Activated CD8-positive, alpha-beta T cell treated with anti-CD3 and anti-CD28 coated beads, Interleukin-2, amount 10 ng/mL, durations not matched to agents 7 days and 5 days (primary cell): Measurements from ENCODE around the gene IKZF5. TPM values are rescaled to one million over a fixed set of nuclear protein-coding genes. Genes with fewer than 3 reads are reported as not detected.

Experiments
- ATAC-seq: fragments of 150-1000 bp; cut with Tn5 transposase; one replicate; pipeline ENCODE4 v1.10.0; 2021; ENCODE audit warnings: moderate library complexity
- CTCF ChIA-PET: fragments of 350-600 bp; sonication (Branson Sonifier 250); formaldehyde crosslinking; loops from one replicate; lab custom pipeline; 2021; ENCODE audit warnings: antibody characterized with exemption; lab: Charles Lee
- POLR2A ChIA-PET: fragments of 350-600 bp; sonication (Branson Sonifier 250); formaldehyde crosslinking; loops from one replicate; lab custom pipeline; 2021; ENCODE audit warnings: antibody characterized with exemption; lab: Charles Lee
- DNase-seq: peaks from one replicate; pipeline ENCODE4 v3.0.0-alpha.2; 2020
- H3K27ac Mint-ChIP-seq: one replicate; pipeline ENCODE4 v1.8.0; 2021; ENCODE audit warnings: mild to moderate bottlenecking, mixed read lengths
- H3K27me3 Mint-ChIP-seq: one replicate; pipeline ENCODE4 v1.8.0; 2021; ENCODE audit warnings: low read depth, mixed read lengths
- H3K36me3 Mint-ChIP-seq: one replicate; pipeline ENCODE4 v1.8.0; 2021; ENCODE audit warnings: low read depth, mixed read lengths
- H3K4me1 Mint-ChIP-seq: one replicate; pipeline ENCODE4 v1.8.0; 2021; ENCODE audit warnings: low read depth, mixed read lengths
- H3K4me3 Mint-ChIP-seq: one replicate; pipeline ENCODE4 v1.8.0; 2021; ENCODE audit warnings: mild to moderate bottlenecking, mixed read lengths
- H3K9me3 Mint-ChIP-seq: one replicate; pipeline ENCODE4 v1.8.0; 2022; ENCODE audit warnings: mixed read lengths; ENCODE audit not compliant: insufficient read depth
- total RNA-seq, 2 experiments: library from RNA; stranded (reverse); gene quantifications; one replicate each; pipeline ENCODE4 v1.2.3, GENCODE V29; 2021

IKZF5 gene
- total RNA-seq, 2 experiments from 2014 or later: 12.1 to 12.5 TPM

- peaks cover 11% of the 10 kb centered on the region for H3K4me1 Mint-ChIP-seq
- H3K27ac Mint-ChIP-seq: no peak overlapping the region
- POLR2A ChIA-PET: no interaction called here
- ATAC-seq (no peak), DNase-seq (no peak)
- H3K4me3 Mint-ChIP-seq: no peak overlapping the region
- peaks cover 4% of the 10 kb centered on the region for H3K9me3 Mint-ChIP-seq
- H3K36me3 Mint-ChIP-seq: peaks cover 4% of the 10 kb centered on the region
- CTCF ChIA-PET: no interaction called here
- no peaks in the 10 kb centered on the region for H3K27me3 Mint-ChIP-seq
Measured at GRCh38 chr10:123014772-123015171, 6.2 kb upstream of the IKZF5 start.

GRCh38 chr10:123013456-123014419, 5.1 kb upstream of the IKZF5 start:
- H3K27ac Mint-ChIP-seq: no peak overlapping the region
- peaks cover 4% of the 10 kb centered on the region for H3K9me3 Mint-ChIP-seq
- no peaks in the 10 kb centered on the region for H3K27me3 Mint-ChIP-seq
- POLR2A ChIA-PET: no interaction called here
- peaks cover 4% of the 10 kb centered on the region for H3K36me3 Mint-ChIP-seq
- CTCF ChIA-PET: no interaction called here
- peaks cover 14% of the 10 kb centered on the region for H3K4me1 Mint-ChIP-seq
- H3K4me3 Mint-ChIP-seq: no peak overlapping the region
- no peak for ATAC-seq
- DNase-seq: no peak

- no peaks in the 10 kb centered on the region for H3K9me3 Mint-ChIP-seq
- DNase-seq (no peak), ATAC-seq (no peak)
- peaks cover 21% of the 10 kb centered on the region for H3K4me1 Mint-ChIP-seq
- H3K4me3 Mint-ChIP-seq: no peak overlapping the region
- no peak overlapping the region for H3K27ac Mint-ChIP-seq
- ChIA-PET POLR2A (no interaction called here), CTCF (interaction anchor here (1.5 to 2.2 kb wide), 2 partner anchors 10 to 32 kb away, joined by 7 to 20 read pairs; no protein-coding TSS in a partner anchor)
- peaks cover 7% of the 10 kb centered on the region for H3K36me3 Mint-ChIP-seq
- no peaks in the 10 kb centered on the region for H3K27me3 Mint-ChIP-seq
Measured at GRCh38 chr10:123011987-123012386, 3.4 kb upstream of the IKZF5 start.

- no peaks in the 10 kb centered on the region for H3K27me3 Mint-ChIP-seq
- CTCF ChIA-PET: interaction anchor here (1.6 to 5.5 kb wide), 3 partner anchors 13 to 29 kb away, joined by 4 to 39 read pairs (median 20); partner anchors contain the start of gene PSTK
Measured at GRCh38 chr10:123009105-123009820, 668 bp upstream of the IKZF5 start.

GRCh38 chr10:123007558-123008354, 839 bp downstream of the IKZF5 start:
- H3K4me1 Mint-ChIP-seq: peaks cover 32% of the 10 kb centered on the region
- H3K27ac Mint-ChIP-seq: peak overlapping the region; percentile 97
- DNase-seq: peak; percentile 74
- peak; percentile 42 for ATAC-seq
- H3K4me3 Mint-ChIP-seq: peak overlapping the region; percentile 97
- ChIA-PET POLR2A (interaction anchor here (0.6 to 4.9 kb wide), 9 partner anchors 11 to 152 kb away, joined by 3 to 32 read pairs (median 5); partner anchors contain the start of genes C10orf88, FAM24B and PSTK), CTCF (interaction anchor here (0.7 to 5.5 kb wide), 8 partner anchors 9 to 994 kb away, joined by 3 to 39 read pairs (median 4); partner anchors contain the start of genes BUB3, C10orf88 and PSTK)
- H3K9me3 Mint-ChIP-seq: no peaks in the 10 kb centered on the region
- H3K27me3 Mint-ChIP-seq: no peaks in the 10 kb centered on the region
- peaks cover 12% of the 10 kb centered on the region for H3K36me3 Mint-ChIP-seq

More at GRCh38 chr10:123009105-123009820, 668 bp upstream of the IKZF5 start:
- DNase-seq (peak; percentile 30), ATAC-seq (no peak)
- H3K36me3 Mint-ChIP-seq: peaks cover 12% of the 10 kb centered on the region
- H3K4me3 Mint-ChIP-seq: peak overlapping the region; percentile 97
- H3K4me1 Mint-ChIP-seq: peaks cover 32% of the 10 kb centered on the region
- no peaks in the 10 kb centered on the region for H3K9me3 Mint-ChIP-seq
- H3K27ac Mint-ChIP-seq: peak overlapping the region; percentile 97
- POLR2A ChIA-PET: interaction anchor here (1.6 to 4.9 kb wide), 4 partner anchors 12 to 145 kb away, joined by 8 to 32 read pairs (median 10); partner anchors contain the start of genes BUB3, C10orf88 and PSTK

- H3K9me3 Mint-ChIP-seq: no peaks in the 10 kb centered on the region
- DNase-seq (no peak), ATAC-seq (no peak)
- no peaks in the 10 kb centered on the region for H3K27me3 Mint-ChIP-seq
- H3K4me3 Mint-ChIP-seq: no peak overlapping the region
- H3K4me1 Mint-ChIP-seq: peaks cover 25% of the 10 kb centered on the region
- H3K27ac Mint-ChIP-seq: no peak overlapping the region
- POLR2A ChIA-PET: no interaction called here
- CTCF ChIA-PET: no interaction called here
- H3K36me3 Mint-ChIP-seq: peaks cover 12% of the 10 kb centered on the region
Measured at GRCh38 chr10:123004298-123004697, 4.3 kb downstream of the IKZF5 start.

- ATAC-seq: no peak
- ChIA-PET CTCF (no interaction called here), POLR2A (no interaction called here)
- H3K9me3 Mint-ChIP-seq: no peaks in the 10 kb centered on the region
- no peaks in the 10 kb centered on the region for H3K27me3 Mint-ChIP-seq
- peaks cover 15% of the 10 kb centered on the region for H3K4me1 Mint-ChIP-seq
- no peak for DNase-seq
- H3K4me3 Mint-ChIP-seq: no peak overlapping the region
- peaks cover 20% of the 10 kb centered on the region for H3K36me3 Mint-ChIP-seq
- no peak overlapping the region for H3K27ac Mint-ChIP-seq
Measured at GRCh38 chr10:123001370-123001769, 7.2 kb downstream of the IKZF5 start.

- H3K4me1 Mint-ChIP-seq: peaks cover 9% of the 10 kb centered on the region
- H3K4me3 Mint-ChIP-seq: no peak overlapping the region
- ChIA-PET POLR2A (no interaction called here), CTCF (no interaction called here)
- H3K27ac Mint-ChIP-seq: no peak overlapping the region
- DNase-seq (no peak), ATAC-seq (no peak)
- peaks cover 27% of the 10 kb centered on the region for H3K36me3 Mint-ChIP-seq
- H3K27me3 Mint-ChIP-seq: no peaks in the 10 kb centered on the region
- H3K9me3 Mint-ChIP-seq: no peaks in the 10 kb centered on the region
Measured at GRCh38 chr10:123000155-123000554, 8.4 kb downstream of the IKZF5 start.

GRCh38 chr10:122999347-122999746, 9.2 kb downstream of the IKZF5 start:
- H3K27ac Mint-ChIP-seq: no peak overlapping the region
- H3K9me3 Mint-ChIP-seq: no peaks in the 10 kb centered on the region
- ChIA-PET POLR2A (no interaction called here), CTCF (interaction anchor here (0.9 to 1.7 kb wide), 2 partner anchors 8 to 19 kb away, joined by 3 to 5 read pairs; partner anchors contain the start of gene PSTK)
- no peaks in the 10 kb centered on the region for H3K27me3 Mint-ChIP-seq
- no peak for DNase-seq
- peaks cover 9% of the 10 kb centered on the region for H3K4me1 Mint-ChIP-seq
- peaks cover 30% of the 10 kb centered on the region for H3K36me3 Mint-ChIP-seq
- ATAC-seq: no peak
- H3K4me3 Mint-ChIP-seq: no peak overlapping the region

GRCh38 chr10:122998934-122999333, 9.7 kb downstream of the IKZF5 start:
- H3K27me3 Mint-ChIP-seq: no peaks in the 10 kb centered on the region
- peaks cover 9% of the 10 kb centered on the region for H3K4me1 Mint-ChIP-seq
- ATAC-seq (no peak), DNase-seq (no peak)
- H3K36me3 Mint-ChIP-seq: peaks cover 34% of the 10 kb centered on the region
- no peak overlapping the region for H3K4me3 Mint-ChIP-seq
- H3K27ac Mint-ChIP-seq: no peak overlapping the region
- ChIA-PET POLR2A (interaction anchor here (1.0 kb wide), 1 partner anchor 18 kb away, joined by 3 read pairs; no protein-coding TSS in a partner anchor), CTCF (interaction anchor here (0.9 to 1.7 kb wide), 2 partner anchors 9 to 18 kb away, joined by 3 to 5 read pairs; partner anchors contain the start of gene PSTK)
- no peaks in the 10 kb centered on the region for H3K9me3 Mint-ChIP-seq
